ENCODE results near the gene FOXL1. TPM values are rescaled to one million over a fixed set of nuclear protein-coding genes. Genes with fewer than 3 reads are reported as not detected.

Gene FOXL1
- total RNA-seq, 4 donors from 2014 or later: under 0.01 to 3.2 (median 0.76) TPM; not detected in 1

DNA sequence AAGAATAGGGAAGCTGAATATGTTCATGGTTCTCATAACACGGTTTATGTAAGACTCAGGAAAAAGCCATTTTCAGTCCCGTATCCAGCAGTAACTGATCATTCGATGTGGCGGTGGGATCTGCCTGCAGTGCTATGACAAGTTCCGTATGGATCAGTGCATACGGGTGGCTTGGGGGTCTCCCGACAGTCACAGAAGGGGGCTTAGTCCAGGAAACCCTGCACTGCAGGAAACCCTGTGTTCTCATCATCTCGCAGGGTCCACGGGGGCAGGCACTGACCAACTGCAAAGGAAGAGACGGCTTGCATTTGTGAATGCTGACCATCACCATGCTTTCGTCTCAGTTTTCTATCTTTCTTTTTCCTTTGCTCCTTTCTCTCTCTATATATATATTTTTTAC lies 31.1 kb upstream of the FOXL1 start:
- no peak overlapping the region for H3K27ac ChIP-seq
- H3K27me3 ChIP-seq: no peaks in the 10 kb centered on the region
- DNase-seq: no peak
- intact Hi-C loops (cut with DNase I; ENCODE audit: low total_unique reads): no loop called here
- H3K9me3 ChIP-seq: no peaks in the 10 kb centered on the region
- no peak for TF ChIP-seq POLR2A (IDR thresholded peaks at IDR 0.05)
- TF ChIP-seq, protein P1, sequence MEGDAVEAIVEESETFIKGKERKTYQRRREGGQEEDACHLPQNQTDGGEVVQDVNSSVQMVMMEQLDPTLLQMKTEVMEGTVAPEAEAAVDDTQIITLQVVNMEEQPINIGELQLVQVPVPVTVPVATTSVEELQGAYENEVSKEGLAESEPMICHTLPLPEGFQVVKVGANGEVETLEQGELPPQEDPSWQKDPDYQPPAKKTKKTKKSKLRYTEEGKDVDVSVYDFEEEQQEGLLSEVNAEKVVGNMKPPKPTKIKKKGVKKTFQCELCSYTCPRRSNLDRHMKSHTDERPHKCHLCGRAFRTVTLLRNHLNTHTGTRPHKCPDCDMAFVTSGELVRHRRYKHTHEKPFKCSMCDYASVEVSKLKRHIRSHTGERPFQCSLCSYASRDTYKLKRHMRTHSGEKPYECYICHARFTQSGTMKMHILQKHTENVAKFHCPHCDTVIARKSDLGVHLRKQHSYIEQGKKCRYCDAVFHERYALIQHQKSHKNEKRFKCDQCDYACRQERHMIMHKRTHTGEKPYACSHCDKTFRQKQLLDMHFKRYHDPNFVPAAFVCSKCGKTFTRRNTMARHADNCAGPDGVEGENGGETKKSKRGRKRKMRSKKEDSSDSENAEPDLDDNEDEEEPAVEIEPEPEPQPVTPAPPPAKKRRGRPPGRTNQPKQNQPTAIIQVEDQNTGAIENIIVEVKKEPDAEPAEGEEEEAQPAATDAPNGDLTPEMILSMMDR (IDR thresholded peaks at IDR 0.05): no peak
- no peak overlapping the region for H3K4me3 ChIP-seq
- H3K36me3 ChIP-seq: no peaks in the 10 kb centered on the region
- H3K4me1 ChIP-seq: no peaks in the 10 kb centered on the region

- no peaks in the 10 kb centered on the region for H3K36me3 ChIP-seq
- H3K27me3 ChIP-seq: no peaks in the 10 kb centered on the region
- intact Hi-C loops (cut with DNase I; ENCODE audit: low total_unique reads): no loop called here
- H3K4me1 ChIP-seq: no peaks in the 10 kb centered on the region
- H3K4me3 ChIP-seq: no peak overlapping the region
- no peak for TF ChIP-seq POLR2A (IDR thresholded peaks at IDR 0.05)
- TF ChIP-seq, protein P1 (IDR thresholded peaks at IDR 0.05): no peak
- H3K27ac ChIP-seq: no peak overlapping the region
- DNase-seq: no peak
- no peaks in the 10 kb centered on the region for H3K9me3 ChIP-seq
Measured at GRCh38 chr16:86549076-86549892, 29.1 kb upstream of the FOXL1 start.

GRCh38 chr16:86549893-86550190 lies 28.5 kb upstream of the FOXL1 start:
- intact Hi-C loops (cut with DNase I; ENCODE audit: low total_unique reads): no loop called here
- Histone ChIP-seq H3K27me3 (no peaks in the 10 kb centered on the region), H3K9me3 (no peaks in the 10 kb centered on the region), H3K4me3 (no peak overlapping the region), H3K4me1 (no peaks in the 10 kb centered on the region), H3K36me3 (no peaks in the 10 kb centered on the region), H3K27ac (no peak overlapping the region)
- TF ChIP-seq, protein P1 (IDR thresholded peaks at IDR 0.05): no peak
- no peak for TF ChIP-seq POLR2A (IDR thresholded peaks at IDR 0.05)
- no peak for DNase-seq

GRCh38 chr16:86550281-86550680 lies 28.1 kb upstream of the FOXL1 start:
- Histone ChIP-seq H3K27me3 (no peaks in the 10 kb centered on the region), H3K27ac (no peak overlapping the region), H3K36me3 (no peaks in the 10 kb centered on the region), H3K4me1 (no peaks in the 10 kb centered on the region), H3K4me3 (no peak overlapping the region), H3K9me3 (no peaks in the 10 kb centered on the region)
- no peak for DNase-seq
- no peak for TF ChIP-seq POLR2A (IDR thresholded peaks at IDR 0.05)
- TF ChIP-seq, protein P1 (IDR thresholded peaks at IDR 0.05): no peak
- intact Hi-C loops (cut with DNase I; ENCODE audit: low total_unique reads): no loop called here

GRCh38 chr16:86553356-86553755 lies 25.0 kb upstream of the FOXL1 start:
- H3K27me3 ChIP-seq: no peaks in the 10 kb centered on the region
- H3K36me3 ChIP-seq: no peaks in the 10 kb centered on the region
- intact Hi-C loops (cut with DNase I; ENCODE audit: low total_unique reads): no loop called here
- H3K4me3 ChIP-seq: no peak overlapping the region
- no peak overlapping the region for H3K27ac ChIP-seq
- DNase-seq: no peak
- H3K4me1 ChIP-seq: no peaks in the 10 kb centered on the region
- TF ChIP-seq, protein P1 (IDR thresholded peaks at IDR 0.05): no peak
- no peak for TF ChIP-seq POLR2A (IDR thresholded peaks at IDR 0.05)
- no peaks in the 10 kb centered on the region for H3K9me3 ChIP-seq

Measured in uterus (tissue), 4 donors.